Renal cortex interstitium (tissue), 11 donors: ENCODE results near the gene AFP. TPM values are rescaled to one million over a fixed set of nuclear protein-coding genes. Genes with fewer than 3 reads are reported as not detected.

Experiments used
- DNase-seq, 11 donors: peaks; one replicate each; pipeline ENCODE4 v3.0.0-alpha.2; 2013; ENCODE audit warnings: low read depth in 9 of 11, low spot score in 4 of 11; ENCODE audit errors: extremely low read depth in 1 of 11
- polyA plus RNA-seq, 3 donors: library from polyadenylated mRNA; unstranded; fragments of 120-200 nt; gene quantifications; one replicate each; pipeline ENCODE4 v1.2.1, GENCODE V29; 2013; ENCODE audit not compliant: insufficient read length in 3 of 3

AFP gene
- polyA plus RNA-seq, 3 donors = 431 to 1,636 (median 1,323) TPM

DNA sequence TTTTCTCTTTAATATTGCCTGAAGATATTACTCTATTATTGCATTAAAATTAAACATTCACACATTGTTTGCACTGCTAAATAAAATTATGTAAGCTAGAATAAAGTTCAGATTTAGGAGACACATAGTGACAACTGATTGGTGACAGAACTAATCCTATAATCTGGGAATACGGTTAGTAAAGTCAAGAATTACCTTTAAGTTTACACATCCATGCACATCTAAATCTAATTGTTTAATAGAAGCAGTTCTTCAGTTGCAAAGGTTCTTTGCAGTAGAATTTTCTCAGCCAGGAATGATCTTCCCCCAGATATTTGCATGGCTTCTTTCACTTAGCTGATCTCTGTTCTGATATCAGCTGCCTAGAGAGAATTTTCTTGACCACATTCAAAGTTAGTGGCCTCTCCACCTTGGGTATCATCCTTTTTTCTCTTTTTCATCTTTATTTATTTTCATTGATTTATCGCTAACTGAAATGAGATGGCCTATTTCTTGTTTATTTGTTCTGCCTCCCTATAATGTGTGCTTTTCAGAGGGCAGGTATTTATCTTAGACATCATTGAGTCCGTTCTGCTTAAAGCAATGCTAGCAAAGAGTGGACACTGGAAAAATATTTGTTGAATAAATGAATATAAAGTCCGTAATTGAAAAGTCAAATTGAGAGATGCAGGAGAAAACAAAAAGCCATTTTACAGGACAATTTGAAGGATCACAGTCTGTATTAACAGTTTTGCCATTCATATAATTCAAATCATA is 12.6 kb downstream of the AFP start:
- no peak for DNase-seq

DNA sequence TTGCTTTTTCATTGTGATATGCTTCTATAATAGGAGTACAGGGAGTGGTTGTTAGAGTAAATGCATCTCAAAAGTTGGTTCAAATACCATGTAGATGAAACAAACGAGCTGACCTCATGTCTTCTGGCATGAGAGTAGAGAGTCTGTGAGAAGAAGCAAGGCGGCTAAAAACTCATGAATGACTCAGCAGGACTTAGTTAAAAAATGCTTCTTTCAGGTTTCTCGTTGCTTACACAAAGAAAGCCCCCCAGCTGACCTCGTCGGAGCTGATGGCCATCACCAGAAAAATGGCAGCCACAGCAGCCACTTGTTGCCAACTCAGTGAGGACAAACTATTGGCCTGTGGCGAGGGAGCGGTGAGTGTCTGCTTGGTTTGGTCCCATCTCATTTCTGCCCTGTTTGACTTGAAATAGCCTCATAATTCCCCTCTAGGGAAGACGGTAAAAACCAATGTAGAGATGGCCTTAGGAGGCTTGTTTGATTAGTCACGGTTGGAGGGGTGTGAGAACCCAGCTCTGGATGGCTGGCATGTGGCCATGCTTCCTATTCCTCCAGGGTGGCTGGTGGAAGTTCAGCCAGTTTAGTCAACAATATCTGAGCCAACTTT is 14.5 kb downstream of the AFP start:
- DNase-seq = peak in 1 of 11 donors; percentile 2

DNA sequence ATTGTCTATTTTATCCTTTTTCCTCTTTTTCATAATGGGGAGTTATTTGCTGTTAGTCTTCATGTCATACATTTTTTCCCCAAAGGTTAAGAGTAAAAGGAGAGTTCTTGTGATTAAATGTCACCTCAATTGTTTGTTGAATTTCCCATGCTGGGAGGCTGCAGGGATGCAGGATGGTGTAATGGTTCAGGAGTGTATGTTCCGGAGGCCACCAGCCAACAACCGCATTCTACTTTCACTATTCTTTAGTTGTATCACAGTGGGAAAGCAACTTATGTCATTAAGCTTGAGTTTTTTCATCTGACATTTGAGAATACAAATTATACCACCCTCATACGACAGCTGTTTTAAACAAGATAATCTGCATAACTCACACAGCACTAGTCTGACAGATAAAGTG is 15.4 kb downstream of the AFP start:
- no peak for DNase-seq

DNA sequence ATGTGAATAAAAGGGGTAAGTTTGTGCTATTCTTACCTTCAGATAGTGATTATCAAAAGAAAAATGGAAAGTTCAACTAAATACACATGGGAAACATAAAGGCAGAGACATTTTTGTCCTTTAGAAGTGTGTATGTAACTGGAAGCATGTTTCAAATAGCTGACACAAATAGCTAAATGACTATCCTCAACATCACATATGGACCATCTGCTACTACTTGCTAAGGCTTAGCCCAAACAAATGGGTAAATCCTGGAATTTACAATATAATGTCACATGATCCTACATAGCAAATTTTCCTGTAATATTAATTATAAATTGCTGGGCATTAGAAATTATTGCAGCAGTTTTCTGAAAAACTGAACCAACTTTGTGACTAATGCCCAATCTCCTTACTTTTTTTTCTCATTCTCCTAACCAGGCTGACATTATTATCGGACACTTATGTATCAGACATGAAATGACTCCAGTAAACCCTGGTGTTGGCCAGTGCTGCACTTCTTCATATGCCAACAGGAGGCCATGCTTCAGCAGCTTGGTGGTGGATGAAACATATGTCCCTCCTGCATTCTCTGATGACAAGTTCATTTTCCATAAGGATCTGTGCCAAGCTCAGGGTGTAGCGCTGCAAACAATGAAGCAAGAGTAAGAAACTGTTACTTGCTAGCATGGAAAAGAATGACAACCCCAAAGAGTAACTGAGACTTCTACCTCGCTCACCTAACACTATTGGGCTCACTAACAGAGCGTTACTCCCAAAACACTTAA is 16.1 kb downstream of the AFP start:
- no peak for DNase-seq

DNA sequence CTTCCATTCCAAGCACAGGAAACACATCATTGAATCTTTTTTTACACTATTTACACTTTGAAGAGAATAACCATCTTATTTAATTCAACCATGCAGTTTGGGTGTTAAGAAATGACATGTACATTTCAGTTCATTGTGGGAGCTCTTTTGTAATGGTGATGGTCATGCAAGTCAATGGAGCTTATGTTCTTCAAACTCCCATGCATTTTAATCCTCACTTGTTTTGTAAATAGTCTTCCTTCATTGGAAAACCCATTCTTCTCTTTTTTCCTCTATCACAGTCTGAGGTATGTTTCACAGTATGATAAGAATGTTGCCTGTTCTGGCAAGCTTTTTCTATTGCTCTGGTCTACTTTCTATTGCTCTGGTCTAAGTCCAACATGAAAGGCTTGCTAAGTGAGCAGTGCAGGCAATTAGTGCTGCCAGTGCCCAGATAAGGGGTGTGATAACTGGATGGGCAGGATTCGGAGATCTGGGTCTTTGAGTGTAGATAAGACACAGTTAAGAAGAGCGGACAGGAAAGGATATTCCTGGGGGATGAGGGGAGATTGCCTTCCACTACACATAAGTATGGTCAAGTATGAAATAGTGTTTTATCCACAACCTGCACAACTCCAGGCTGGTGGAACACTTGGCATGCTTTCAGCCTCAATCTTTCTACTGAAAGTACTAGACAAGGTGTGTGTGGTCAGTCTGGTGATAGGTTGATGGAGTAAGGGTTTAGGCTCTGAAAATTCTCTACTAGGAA is 17.1 kb downstream of the AFP start:
- no peak for DNase-seq

DNA sequence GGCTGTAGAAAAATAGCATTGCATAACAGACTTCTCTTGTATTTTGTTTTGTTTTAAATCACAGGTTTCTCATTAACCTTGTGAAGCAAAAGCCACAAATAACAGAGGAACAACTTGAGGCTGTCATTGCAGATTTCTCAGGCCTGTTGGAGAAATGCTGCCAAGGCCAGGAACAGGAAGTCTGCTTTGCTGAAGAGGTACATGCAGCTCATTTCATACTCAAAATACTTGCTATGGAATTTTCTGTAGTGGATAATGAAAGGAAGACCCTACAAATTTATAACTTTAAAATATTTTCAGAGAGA is 17.6 kb downstream of the AFP start:
- DNase-seq = no peak

DNA sequence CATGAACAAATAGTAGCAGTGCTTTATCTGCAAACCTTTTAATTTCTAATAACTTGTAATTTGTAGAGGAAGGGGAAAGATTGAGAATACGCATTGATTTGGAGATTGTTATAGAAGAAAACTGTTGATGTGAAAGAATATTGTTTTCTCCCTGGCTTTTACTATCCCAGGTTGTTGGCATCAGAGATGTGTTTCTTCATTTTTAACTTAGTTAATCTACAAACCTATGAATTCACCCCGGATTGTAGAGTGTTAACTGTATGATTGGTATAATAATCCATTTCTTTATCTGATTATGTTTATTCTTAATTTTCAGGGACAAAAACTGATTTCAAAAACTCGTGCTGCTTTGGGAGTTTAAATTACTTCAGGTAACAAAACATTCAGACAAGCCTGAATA is 18.9 kb downstream of the AFP start:
- no peak for DNase-seq

DNA sequence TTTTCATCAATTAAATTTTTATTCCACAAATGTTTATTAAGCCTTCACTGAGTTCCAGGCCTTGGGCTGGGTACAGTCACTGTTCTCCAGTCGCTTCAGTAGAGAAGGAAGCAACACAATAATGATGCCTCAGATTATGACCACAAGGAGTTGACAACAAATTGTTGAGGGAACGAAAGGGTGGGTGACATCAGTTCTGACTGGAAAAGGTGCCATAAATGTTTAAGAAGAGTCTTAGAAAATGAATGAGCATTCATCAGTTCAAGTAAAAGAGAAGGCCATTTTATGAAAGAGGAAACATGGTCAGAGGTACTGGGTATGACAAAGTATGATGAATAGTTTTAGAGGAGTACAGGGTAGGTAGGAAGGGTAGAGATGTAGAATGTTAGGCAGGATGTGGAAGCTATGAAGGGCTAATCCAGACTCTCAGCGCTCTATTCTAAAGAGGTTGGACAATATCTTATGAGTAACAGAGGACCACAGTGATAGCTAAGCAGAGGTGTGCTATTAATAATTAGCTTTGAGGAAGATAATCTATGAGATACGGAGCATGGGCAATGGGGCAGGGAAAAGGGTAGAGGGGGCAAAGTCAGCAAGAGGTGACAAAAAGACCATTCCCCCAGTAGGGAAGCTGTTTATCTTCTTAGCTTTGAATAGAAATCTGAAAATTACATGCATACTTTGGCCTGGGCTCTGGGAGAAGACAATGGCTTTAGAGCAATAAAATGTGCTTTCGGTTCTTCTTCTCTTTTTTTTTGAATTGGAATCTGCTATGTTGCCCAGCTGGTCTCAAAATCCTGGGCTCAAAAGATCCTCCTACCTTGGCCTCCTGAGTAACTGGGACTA is 20.4 kb downstream of the AFP start:
- DNase-seq = no peak

DNA sequence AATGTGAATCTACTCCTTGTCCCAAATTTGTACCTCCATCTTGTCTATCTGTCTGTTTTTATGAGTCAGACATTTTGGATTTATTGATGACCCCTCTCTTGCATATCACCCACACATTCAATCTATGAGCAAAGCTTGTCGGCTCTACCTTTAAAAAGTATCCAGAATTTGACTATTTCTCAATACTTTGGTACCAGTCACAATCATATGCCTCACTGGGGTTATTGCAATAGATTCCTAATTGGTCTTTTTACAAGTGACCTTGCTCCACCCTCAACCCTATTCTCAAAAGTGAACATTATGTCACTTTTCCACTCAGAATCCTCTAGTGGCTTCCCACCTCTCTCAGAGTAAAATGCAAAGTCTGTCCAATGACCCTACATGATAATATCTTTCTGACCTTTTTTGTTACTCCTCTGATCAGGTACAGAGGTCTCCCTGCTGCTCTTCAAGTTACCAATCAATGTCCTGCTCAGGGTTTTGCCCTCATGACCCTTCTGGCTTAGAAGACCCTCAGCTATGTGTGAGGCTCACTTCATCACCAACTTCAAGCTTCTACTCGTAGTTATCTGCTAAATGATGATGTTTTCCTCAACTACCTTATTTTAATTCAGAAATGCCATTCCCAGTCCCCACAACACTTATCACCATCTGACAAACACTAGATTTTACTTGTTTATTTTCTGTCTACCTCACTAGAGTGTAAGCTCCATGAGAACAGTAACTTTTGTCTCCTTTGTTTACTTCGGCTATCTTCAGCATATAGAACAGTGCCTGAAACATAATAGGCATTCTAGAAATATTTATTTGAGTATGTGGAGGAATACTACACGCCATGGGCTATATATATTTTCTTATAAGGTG is 22.4 kb downstream of the AFP start:
- DNase-seq = no peak

DNA sequence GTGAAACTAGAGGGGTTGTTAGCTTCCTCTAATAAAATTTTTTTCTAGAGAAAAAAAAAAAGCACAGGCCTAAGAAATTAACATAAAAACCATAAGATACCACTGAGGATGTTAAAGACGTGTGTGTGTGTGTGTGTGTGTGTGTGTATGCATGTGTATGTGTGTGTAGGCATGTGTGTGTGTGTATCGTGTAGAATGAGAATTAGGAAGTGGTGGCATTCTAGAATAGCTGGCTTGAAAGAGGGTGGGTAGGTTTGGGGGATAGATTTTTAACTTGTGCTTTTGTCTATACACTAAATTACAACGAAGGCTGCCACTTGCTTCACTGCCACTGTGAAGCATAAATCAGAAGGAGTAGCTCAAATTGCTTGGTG is 23.0 kb downstream of the AFP start:
- no peak for DNase-seq

DNA sequence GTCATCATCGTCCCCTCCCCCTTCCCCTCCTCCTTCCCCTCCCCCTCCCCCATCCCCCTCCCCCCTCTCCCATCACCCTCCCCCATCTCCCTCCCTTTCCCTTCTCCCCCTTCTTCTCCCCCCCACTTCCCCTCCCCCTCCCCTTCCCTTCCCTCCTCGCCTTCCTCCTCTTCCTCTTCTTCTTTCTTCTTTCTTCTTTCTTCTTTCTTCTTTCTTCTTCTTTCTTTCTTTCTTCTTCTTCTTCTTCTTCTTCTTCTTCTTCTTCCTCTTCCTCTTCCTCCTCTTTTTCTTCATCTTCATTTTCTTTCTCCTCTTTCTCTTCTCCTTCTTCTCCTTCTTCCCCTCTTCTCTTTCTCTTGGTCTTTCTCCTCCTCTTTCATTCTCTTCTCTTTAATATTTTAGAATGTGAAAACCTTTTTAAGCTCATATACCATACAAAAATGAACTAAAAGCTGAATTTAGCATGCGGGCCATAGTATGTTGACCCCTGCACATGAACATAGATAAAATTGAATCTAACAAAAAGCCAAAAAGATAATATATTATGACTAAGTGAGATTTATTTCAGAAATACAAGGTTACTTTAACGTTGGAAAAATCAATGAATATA is 25.0 kb downstream of the AFP start:
- no peak for DNase-seq

DNA sequence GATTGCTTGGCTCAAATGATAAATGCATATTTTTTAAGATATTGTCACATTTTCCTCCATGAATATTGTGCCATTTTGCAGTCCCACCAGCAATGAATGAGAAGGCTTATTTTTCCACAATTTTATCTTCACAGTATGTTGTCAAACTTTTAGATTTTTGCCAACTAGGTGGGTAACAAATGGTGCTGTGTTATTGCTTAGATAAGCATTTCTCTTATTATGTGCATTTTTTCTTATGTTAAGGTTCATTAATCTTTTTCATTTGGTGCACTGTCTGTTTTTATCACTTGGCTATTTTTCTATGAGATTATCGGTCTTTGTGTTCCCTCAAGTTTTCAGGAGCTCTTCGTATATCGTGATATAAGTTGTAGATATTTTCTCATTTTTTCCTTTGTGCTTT is 32.1 kb downstream of the AFP start:
- no peak for DNase-seq

DNA sequence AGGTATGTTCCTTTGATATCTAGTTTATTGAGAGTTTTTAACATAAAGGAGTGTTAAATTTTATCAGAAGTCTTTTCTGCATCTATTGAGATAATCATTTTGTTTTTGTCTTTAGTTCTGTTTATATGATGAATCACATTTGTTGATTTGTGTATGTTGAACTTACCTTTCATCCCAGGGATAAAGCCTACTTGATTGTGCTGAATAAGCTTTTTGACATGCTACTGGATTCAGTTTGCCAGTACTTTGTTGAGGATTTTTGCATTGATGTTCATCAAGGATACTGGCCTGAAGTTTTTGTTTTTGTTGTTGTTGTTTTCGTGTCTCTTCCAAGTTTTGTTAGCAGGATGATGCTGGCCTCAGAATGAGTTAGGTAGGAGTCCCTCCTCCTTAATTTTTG is 34.7 kb downstream of the AFP start:
- DNase-seq = no peak

DNA sequence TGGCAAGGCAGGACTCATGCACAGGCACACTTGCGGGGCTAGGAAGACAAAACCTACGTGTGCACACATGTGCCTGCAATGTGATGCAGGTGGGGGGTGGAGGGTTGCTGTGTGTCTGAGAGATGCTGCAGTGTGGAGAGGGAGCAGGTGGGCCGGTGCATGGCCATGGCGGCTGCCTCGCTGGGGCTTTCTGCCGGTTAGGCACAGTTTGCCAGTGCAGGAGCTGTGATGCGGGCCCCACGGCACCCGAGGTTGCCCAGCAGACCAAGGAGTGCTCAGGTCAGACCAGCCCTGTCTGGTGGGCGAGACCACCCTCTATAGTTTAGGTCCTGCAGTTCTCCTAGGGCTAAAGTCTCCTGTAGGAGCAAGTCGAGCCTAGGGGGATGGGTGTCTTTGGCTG is 41.2 kb downstream of the AFP start:
- DNase-seq = no peak

DNA sequence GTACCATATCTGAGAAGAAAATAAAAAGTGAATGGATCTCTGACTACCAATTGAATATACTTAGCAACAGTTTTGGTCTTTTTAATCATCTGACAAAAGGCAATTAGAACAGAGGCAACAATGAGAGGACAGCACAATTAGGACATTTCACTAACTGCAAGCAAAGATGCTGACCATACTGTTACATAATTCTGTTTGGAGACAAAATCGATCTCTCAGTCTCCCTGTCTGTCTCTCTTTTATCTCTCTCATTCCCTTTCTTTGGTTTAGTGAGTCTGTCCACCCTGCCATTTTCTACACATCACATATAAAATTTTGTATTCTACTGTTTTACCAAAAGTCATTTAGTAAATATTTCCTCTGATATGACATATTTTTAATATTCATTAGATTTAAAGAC is 43.3 kb downstream of the AFP start:
- no peak for DNase-seq

DNA sequence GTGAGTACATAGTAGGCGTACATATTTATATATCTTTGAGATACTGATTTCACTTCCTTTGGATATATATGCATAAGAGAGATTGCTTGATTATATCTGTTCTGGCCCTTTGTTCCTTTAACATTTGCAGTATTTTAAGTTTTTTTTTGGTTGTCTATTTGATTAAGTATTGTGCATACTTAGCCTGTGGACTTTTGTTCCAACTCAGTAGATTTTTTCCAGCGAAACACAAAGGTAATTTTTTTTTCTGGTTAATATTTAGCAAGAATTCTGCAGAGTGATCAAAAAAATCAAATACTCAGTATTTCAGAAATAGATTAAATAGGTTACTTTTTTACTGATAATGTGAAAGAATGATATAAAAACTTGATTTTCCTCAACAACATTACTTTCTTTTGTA is 45.3 kb downstream of the AFP start, which contains the start of gene AFM:
TSS of gene AFM (plus strand) at position 388 of the 400 bp plus-strand sequence. CDS start 31 bp downstream, outside the sequence.
- DNase-seq = no peak

DNA sequence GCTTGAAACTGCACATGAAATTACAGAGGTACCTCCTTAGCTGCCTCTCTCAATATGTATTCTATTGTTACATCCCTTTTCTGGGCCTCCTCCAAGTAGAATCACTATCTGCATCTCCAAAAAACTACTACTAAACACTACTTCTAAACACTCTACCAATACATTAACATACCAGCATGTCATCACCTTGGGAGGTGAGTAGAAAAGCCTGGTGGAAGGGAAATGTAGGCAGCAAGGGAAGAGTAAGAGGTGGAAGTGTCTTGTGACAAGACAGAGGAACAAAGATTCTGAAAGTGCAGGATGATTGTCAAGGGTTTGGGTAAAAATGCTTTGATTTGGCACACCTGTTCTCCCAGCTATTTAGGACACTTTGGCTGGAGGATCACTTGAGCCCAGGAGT is 49.1 kb downstream of the AFP start:
- DNase-seq = no peak

DNA sequence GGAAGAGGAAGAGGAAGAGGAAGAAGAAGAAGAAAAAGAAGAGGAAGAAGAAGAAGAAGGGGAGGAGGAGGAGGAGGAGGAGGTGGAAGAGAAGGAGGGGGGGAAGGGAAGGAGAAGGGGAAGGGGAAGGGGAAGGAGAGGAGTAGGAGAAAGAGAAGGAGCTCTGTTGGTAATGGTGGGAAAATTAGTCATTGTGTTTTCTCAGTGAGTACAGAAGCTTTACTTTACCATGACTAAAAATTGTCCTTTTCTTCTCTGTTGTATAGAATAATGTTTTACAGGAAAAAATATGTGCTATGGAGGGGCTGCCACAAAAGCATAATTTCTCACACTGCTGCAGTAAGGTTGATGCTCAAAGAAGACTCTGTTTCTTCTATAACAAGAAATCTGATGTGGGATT is 49.6 kb downstream of the AFP start:
- no peak for DNase-seq
